H1 (cell line): Measurements from ENCODE around the gene CDC26. TPM values are rescaled to one million over a fixed set of nuclear protein-coding genes. Genes with fewer than 3 reads are reported as not detected.

Experiments used
- RFX5 ChIP-seq: IDR thresholded peaks from 2 replicates; pipeline ENCODE4 v1.6.1; 2011; ENCODE audit warnings: low read depth, low read length, improper control_type of control experiment, borderline replicate concordance
- TAF1 ChIP-seq: IDR thresholded peaks from 2 replicates; pipeline ENCODE4 v1.6.1; 2011; ENCODE audit warnings: mild to moderate bottlenecking, low read depth, low read length
- polyA plus RNA-seq, 7 experiments: library from polyadenylated mRNA; depleted of rRNA in 3 of 7; stranded (reverse) in 5 of 7; unstranded in 2 of 7; fragments of >200 nt in 5 of 7; fragments of 200-250 nt in 2 of 7; gene quantifications; 1 replicate in 5 of 7; 2 replicates in 1 of 7; 4 replicates in 1 of 7; pipeline versions ENCODE4 v1.2.1 to v1.2.3, GENCODE V29; 2011 to 2013; ENCODE audit warnings: missing spikeins in 2 of 7, mixed read lengths in 2 of 7
- total RNA-seq: library from RNA; stranded (reverse); fragmentation: NEBNext Ultra II Directional; extraction: Animal tissue kit (Norgen Biotek cat#: 25700); gene quantifications from 2 replicates; pipeline ENCODE4 v1.2.1, GENCODE V29; 2021
- TF ChIP-seq, protein P1 (sequence below), 3 experiments: IDR thresholded peaks; 1 replicate in 2 of 3; 2 replicates in 1 of 3; pipeline versions ENCODE4 v1.5.1 to v1.6.1; 2011; ENCODE audit warnings: low read length in 3 of 3, mild to moderate bottlenecking in 3 of 3, inconsistent platforms in 2 of 3, low read depth in 1 of 3, moderate library complexity in 1 of 3; ENCODE audit not compliant: insufficient read depth in 1 of 3; ENCODE audit errors: control extremely low read depth in 1 of 3

The CDC26 gene
- total and polyA plus RNA-seq, 2 of the 8 experiments (the other 6 are each of a cell fraction or from before 2014, with no cell fraction given) = 31.5 to 41.9 TPM

DNA sequence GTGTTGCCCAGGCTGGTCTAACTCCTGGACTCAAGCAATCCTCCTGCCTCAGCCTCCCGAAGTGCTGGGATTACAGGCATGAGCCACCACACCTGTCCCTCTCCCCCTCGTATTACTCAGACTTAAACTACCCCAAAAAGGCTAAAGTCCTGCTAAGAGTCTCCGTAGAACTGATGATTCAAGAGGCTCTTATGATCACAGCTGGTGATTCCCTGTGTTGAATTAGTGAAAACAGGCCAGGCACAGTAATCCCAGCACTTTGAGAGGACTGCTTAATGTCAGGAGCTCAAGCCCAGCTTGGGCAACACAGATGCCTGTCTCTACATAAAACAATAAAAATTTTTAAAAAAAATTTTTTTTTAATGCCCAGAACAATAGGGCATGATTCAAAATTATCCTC is 9.2 kb downstream of the CDC26 start (continued):
- TF ChIP-seq, protein P1, sequence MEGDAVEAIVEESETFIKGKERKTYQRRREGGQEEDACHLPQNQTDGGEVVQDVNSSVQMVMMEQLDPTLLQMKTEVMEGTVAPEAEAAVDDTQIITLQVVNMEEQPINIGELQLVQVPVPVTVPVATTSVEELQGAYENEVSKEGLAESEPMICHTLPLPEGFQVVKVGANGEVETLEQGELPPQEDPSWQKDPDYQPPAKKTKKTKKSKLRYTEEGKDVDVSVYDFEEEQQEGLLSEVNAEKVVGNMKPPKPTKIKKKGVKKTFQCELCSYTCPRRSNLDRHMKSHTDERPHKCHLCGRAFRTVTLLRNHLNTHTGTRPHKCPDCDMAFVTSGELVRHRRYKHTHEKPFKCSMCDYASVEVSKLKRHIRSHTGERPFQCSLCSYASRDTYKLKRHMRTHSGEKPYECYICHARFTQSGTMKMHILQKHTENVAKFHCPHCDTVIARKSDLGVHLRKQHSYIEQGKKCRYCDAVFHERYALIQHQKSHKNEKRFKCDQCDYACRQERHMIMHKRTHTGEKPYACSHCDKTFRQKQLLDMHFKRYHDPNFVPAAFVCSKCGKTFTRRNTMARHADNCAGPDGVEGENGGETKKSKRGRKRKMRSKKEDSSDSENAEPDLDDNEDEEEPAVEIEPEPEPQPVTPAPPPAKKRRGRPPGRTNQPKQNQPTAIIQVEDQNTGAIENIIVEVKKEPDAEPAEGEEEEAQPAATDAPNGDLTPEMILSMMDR (IDR thresholded peaks at IDR 0.05; ENCODE audit: control extremely low read depth in 1 of 3, insufficient read depth in 1 of 3, low read depth in 1 of 3, low read length in 3 of 3) = no peak
- TF ChIP-seq TAF1 = no peak
- no peak for TF ChIP-seq RFX5
- TF ChIP-seq, all 59 proteins: peak for 0
